SK-N-DZ (cell line): ENCODE results near the gene PISD.
"Not testable (repeated sequence)": the region's sequence is repeated elsewhere in the genome, so short reads cannot be mapped to it uniquely, and the experiment has no call there.

Experiments used
- DNase-seq: peaks from one replicate; pipeline ENCODE4 v3.0.0-alpha.2; 2015; ENCODE audit warnings: low spot score

The PISD gene

DNA sequence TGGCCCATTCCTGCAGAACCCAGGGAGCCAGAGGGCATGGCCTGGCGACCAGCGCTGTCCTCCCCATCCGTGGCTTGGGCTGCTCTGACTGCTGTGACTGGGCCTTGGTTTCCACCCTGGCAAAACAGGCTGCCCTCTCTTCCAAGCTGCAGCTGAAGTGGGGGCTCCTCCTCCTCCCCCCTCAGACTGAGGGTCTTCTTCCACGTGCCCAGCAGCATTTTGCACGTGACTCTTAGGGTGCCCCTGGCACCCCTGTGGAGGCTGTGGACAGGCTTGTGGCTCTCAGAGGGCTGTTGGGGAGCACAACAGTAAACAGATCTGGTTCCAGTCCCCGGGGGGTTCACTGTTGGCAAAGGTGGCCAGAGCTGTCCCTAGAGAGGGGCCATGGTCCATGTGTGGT lies 51.4 kb downstream of the PISD start:
- no peak for DNase-seq

- no peak for DNase-seq
These were observed 52.3 kb downstream of the PISD start for GRCh38 chr22:31609716-31610115.

- DNase-seq = no peak
These were observed 54.3 kb downstream of the PISD start for GRCh38 chr22:31607696-31608095.

DNA sequence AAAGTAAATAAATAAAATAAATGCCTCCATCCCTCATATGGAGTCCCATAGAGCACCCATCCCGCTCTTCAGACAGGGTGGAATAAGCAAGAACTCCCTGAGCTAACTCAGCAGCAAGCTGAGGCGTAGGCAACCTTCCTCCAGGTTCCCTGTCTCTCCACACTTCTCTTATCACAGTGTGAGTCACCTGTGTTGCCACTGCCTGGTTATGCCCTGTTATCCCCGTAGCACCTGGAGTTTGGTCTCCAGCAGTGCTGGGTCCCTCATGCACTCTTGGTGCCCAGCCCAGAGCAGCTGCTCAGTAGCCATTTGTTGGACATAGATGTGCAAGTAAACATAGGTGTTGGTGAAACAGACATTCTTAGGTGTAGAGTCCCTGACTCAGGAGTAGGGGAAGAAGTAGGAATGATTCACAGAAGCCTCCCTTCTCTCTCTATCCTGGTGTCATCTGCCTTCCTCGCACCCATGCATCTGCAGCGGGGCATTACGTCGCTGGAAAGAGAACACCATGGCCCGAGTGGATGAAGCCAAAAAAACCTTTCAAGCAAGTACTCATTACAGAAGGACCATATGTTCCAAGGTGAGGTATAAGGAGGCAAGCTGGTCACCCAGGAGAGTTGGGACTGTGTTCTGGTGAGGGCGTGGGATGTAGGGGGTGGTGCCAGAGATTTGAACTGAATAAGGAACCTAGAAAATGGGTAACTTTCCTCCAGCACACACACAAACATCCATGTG lies 56.0 kb downstream of the PISD start:
- DNase-seq = no peak

- DNase-seq = no peak
These were observed 57.0 kb downstream of the PISD start for GRCh38 chr22:31604746-31605705.

- DNase-seq = no peak
These were observed 57.8 kb downstream of the PISD start for GRCh38 chr22:31604137-31604705.

DNA sequence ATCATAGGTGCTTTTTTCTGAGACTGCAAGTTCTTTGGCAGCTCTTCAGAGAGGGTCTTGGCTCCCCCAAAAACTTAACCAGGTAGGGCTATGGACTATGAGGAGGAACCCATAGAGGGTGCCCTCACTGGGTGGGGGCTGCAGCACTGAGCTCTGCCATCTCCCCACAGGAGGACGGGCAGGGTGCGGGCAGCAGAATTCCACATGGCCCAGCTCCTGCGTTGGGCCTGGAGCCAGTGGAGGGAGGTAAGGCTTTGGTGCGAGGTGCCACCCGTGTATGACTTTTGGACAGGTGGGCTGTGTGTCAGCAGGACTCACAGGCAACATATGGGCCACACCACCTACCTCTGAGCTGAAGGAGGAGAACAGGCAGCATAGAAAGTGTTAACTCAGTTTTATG lies 58.4 kb downstream of the PISD start:
- DNase-seq = no peak

DNA sequence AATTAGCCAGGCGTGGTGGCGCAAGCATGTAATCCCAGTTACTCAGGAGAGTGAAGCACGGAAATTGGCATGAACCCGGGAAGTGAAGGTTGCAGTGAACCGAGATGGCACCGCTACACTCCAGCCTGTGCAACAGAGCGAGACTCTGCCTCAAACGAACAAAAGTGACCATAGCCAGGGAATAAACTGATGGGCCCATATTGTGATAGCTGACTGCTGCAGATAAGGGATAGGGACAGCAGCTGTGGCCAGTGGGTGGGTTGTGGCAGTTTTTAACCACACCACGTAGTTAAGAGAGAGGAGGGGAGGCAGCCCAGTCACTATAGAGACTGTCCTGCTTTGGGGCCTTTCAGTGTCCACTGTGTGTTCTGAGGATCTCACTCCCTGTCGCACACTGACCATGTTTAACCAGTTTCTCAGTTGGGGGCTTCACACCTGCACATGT lies 58.9 kb downstream of the PISD start:
- no peak for DNase-seq

DNA sequence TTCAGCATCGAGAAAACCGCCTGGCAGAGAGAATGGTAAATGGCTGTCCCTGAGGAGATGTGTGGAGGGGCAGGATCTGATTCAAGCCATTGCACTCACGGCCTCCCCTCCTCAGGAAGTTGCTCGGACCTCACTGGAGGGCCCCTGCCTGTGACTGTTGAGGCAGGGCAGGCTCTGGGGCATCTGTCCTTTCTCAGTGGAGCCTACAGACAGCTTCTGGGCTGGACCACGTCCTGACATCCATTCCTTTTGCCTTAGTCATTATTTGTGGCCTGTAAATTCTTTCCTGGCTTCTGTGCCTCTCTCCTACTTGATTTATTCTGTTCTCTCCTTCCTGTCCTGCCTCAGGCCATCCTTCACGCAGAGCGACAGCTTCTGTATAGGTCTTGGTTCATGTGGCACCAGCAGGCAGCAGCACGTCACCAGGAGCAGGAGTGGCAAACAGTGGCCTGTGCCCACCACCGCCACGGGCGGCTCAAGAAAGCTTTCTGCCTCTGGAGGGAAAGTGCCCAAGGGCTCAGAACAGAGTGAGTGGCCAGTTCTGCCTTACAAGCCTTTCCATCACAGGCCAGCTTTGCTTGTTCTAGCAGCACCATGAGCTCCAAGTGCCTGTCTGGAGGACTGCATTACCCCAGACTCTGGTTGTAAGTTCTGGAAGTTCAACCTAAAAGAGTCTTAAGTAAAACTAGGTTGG lies 59.6 kb downstream of the PISD start:
- no peak for DNase-seq

DNA sequence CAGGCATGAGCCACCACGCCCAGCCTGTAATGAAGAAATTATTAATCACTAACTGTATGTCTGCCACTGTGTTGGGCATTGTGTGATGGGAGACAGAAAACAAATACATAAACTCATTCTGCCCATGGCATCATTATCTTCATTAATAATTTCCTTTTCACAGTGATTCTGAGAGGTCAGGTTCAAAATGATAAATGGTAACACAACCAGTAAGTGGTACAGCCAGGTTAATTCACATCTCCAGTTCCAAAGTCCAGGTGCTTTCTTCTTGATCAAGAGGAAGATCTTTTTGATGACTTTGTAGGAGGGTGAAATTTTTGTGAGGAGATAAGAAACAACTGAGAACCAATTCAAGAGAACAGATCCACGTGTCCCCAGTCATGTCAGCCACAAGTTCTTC lies 66.7 kb downstream of the PISD start:
- no peak for DNase-seq

DNA sequence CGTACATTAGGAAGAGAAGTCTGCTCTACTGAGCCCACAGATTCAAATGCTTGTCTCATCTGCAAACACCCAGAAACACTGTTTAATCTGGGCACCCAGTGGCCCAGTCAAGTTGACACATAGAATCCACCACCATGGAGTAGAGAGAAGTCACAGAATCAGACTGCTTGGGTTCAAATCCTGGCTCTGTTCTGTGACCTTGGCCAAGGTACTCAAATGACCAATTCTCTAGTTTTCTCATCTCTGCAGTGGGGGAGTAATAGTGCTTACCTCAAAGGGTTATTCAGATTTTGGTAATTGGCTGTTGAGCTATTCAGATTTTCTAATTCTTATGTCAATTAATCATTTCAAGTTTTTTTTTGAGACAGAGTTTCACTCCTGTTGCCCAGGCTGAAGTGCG lies 71.9 kb downstream of the PISD start:
- not testable (repeated sequence) for DNase-seq

GRCh38 chr22:31588970-31589675 lies 72.9 kb downstream of the PISD start:
- DNase-seq = no peak

- DNase-seq = no peak
These were observed 75.7 kb downstream of the PISD start for GRCh38 chr22:31586137-31586920.

GRCh38 chr22:31585161-31585859 lies 76.7 kb downstream of the PISD start:
- DNase-seq = no peak

GRCh38 chr22:31584804-31585160 lies 77.2 kb downstream of the PISD start:
- DNase-seq = no peak

DNA sequence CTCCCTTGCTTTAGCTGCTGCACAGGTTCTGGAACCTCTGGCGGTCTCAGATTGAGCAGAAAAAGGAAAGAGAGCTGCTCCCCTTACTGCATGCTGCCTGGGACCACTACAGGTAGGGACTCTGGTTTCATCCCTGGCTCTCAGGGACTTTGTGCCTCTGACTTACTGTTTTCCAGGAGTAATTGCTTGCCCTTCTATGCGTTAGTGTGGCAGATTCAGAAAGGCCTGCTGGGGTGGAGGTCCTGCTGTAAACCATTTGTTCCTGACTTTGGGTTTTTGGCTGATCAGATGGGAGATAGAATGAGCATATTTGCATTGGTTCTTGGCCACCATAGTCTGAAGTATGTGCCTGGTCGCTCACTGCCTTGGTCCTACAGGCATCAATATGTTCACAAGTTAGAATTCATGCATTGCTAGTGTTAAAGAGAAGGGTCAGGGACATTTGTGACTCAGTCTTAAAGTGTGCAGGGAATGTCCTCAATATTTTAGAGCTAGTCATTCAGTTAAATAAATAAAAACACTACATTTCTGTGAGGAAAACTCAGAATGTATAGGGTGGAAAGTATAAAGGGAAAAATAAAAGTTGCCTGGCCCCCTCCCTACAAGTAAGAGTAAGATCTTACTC lies 78.0 kb downstream of the PISD start:
- DNase-seq = no peak

- DNase-seq = no peak
These were observed 82.2 kb downstream of the PISD start for GRCh38 chr22:31579835-31580242.

GRCh38 chr22:31578171-31578570 lies 83.8 kb downstream of the PISD start:
- DNase-seq = no peak

- no peak for DNase-seq
These were observed 84.3 kb downstream of the PISD start for GRCh38 chr22:31577711-31578110.
